NCI-H146 (cell line): ENCODE results near the gene HPSE2.

Source experiments
- DNase-seq: peaks from one replicate; lab custom pipeline; 2025; lab: John Stamatoyannopoulos, UW

Gene HPSE2

DNA sequence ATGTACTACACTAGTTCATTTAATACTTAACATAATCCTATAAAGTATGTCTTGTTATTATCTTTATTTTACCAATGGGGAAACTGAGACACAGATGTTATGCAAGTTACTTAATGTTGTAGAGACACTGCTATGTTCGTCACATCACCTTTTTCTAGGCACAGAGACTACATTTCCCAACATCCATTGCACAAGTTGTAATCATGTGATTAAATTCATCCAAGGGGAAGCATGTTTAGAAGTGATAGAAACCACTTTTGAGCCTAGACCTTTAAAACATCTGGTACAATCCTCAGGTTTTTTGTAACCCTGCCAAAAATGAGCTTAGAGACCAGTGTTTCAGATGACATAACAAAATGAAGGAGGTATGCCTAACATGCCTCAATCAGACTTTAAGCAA lies 402.1 kb downstream of the HPSE2 start:
- no peak for DNase-seq

DNA sequence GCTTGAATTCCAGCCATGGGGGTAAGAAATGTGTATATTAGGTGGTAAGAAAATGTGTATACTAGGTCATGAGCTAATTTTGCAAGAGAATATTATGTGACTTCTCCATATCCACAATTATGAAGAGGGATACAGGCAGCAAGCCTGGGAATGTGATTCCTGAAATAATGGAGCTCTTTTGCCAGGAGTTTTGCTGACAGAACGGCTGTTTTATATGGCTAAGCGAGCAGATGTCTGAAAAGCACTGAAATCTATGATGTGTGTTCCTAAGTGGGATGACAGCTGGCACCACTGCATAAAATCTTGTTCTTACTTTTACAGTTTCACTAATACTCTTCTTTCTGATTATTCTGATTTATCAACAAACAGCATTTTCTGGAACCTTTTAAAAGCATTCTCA lies 402.9 kb downstream of the HPSE2 start:
- no peak for DNase-seq

DNA sequence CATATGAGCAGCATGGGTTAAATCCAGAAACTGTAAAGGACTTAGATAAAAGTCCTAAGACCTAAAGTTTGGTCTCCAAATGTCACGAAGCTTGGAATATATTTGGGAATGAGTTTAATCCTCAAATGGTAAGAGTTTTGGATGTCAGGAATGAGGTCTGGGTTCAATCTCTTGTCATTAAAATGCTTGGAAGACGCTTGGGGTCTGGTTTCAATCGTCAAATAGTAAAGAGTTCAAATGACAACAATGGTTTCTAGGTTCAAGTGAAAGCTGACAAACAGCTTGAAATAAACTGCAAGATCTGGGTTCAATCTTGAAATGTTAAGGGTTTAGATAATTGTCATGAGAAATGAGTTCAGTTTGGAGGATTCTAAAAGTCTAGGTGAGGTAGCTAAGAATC lies 403.5 kb downstream of the HPSE2 start:
- no peak for DNase-seq

DNA sequence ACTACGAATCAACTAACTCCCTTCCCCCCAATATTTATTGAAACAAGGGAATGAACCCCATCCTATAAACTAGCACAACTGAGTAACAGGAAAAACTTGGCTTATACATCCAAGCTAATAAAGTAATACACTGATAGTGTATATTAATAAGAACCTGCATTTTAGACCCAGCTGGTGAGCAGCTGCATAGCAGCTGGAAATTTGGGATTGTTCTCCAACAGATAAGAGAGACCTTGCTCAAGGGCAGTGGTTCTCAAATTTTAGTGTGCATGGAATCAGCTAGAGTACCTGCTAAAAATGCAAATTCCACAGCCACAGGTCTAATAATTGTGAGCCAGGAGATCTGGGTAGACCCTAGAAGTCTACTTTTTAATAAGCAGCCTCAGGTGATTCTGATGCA lies 404.3 kb downstream of the HPSE2 start:
- DNase-seq: no peak

DNA sequence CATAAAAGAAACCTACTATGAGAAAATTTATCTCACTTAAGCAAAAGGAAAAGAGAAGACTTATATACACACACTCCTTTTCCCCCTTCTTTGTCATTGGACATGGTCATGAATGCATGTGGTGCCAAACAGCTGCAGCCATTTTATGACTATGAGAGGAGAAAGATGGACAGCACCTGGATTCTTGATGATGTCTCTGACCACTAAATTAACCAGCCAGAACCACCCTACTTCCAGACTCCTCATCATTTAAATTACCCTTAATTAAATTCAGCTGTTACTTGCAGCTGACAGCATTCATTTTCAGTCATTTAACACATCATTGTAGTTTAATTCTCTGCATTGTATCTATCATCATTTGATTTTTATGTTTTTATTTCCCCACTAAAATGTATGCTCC lies 409.9 kb downstream of the HPSE2 start:
- DNase-seq: no peak

DNA sequence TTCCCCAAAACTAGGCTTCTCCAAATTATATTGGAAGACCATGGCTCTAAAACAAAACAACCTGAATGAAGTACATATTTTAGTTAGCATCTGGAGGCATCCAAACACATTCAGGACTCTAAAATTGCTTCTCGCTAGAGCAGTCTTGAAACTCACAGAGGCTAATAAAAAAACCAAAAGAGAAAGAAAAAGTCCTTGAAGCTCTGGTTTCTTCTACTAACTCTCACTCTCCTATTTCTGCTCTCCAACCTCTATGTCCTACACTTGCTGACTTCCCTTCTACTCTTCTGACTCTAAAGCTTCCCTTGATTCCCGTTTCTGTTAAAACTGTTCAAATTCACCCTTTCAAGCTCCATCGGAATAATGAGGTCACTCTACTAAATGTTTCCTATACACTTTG lies 418.3 kb downstream of the HPSE2 start:
- no peak for DNase-seq

DNA sequence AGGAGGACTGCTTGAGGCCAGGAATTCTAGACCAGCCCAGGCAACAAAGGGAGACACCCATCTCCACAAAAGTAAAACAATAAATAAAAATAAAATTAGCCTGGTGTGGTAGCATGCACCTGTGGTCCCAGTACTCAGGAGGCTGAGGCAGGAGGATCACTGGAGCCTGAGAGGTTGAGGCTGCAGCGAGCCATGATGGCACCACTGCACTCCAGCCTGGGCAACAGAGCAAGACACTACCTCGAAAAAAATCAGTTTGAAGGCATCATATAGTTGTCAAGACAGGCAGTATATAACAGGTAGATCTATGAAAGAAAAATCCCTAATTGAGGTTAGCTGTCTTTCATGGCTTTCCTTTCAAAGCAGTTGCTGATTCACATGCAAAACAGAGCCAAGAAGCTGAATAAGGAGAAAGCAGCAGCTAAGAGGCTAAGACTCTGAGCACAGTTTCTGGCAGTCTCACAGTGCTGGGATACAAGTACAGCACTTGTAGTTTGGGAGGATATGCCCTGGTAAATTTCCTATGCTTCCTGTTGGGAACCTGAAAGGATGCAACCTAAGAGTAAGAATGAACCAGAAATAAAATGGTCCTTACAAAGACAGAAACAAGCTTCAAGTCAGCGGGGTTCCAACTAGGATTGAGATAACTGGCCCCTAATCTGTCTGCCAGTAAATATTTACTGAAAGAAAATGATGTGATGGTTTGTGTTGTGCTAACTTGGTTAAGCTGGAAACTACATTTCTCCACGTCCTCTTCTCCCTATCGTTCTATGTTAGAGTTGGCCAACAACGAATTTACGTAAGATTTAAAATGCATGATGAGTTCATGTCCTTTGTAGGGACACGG lies 420.4 kb downstream of the HPSE2 start:
- DNase-seq: no peak

DNA sequence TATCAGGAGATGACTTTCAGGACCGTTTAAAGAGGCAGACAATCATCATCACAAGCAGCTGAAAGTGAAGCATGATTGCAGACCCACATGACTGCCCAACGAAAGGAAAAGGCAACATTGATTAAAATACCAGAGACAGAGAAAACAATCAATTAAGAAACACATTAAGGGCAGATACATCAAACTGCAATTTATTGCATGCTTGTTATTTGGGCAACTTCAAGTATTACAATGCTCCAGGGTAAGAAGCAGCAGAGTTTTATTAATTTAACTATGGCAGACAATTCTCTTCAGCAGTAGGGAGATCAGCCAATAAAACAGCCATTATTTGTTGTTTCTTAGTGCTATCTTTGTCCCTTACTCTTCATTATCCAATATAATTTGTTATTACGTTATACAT lies 421.2 kb downstream of the HPSE2 start:
- DNase-seq: no peak

DNA sequence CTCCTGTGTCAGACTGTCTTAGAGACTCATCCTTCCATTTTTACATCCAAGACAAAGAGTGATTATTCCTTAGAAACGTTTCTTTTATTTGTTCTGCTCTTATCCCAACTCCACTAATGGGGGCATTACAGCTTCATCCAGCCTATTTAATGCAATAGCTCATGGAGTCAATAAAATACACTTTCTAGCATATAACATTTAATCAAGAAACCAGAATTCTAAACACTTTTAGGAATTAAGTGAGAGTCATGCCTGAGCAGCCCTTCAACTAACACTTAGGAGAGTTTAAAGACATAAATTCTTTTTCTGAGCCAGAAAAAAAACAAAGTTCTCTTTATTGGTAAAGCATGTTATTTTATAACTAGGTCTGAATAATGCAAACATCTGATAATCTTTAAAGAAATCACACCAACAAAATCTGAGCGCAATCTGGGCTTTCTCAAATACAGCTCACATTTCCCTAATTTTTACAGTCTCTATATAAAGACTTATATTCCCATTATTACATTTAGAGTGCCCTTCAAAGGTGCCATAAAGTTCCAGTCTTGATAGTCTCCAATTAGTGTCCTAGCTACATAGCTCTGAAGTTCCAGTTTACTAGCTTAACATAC lies 427.3 kb downstream of the HPSE2 start:
- DNase-seq: no peak

DNA sequence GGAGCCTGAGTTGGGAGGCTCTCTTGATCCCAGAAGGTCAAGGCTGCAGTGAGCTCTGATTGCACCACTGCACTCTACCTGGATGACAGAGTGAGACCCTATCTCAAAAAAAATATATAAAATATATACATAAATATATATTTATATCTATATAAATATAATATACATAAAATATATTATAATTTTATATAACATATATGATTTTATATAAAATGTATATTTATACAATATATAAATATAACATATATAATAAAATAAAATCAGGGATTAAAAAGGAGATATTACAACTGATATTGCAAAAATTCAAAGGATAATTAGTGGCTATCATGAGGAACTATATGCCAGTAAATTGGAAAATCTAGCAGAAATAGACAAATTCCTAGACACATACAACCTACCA lies 435.4 kb downstream of the HPSE2 start:
- no peak for DNase-seq

DNA sequence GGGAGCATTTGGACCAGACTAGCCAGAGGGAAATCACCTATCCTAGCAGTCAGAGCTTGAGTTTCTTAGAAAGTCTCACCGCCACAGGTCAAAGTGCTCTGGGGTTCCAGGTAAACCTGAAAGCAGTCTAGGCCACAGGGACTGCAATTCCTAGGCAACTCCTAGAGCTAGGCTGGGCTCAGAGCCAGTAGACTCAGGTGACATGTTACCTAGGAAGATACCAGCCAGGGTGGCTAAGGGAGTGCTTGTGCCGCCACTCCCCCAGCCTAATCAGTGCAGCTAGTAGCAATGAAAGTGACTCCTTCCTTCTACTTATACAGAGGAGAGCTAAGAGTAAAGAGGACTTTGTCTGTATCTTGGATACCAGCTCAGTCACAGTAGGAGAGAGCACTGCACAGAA lies 440.2 kb downstream of the HPSE2 start:
- no peak for DNase-seq

DNA sequence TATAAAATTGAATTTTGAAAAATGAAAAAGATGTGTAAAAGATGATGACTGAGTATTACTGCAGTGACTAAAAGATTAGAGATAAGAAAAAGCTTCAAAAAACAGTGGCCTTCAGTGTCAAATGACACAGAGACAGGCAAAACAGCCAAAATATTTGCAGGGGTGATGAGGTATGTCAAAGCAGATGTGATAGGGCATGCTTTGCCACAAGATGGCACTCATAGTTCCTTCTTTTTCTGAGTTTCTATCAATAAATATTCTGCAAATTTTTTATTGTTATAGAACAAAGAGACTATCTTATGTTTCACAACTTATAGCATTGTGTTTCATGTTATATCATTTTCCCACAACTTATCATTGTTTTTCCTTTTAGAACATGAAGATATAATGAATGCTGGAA lies 444.8 kb downstream of the HPSE2 start:
- DNase-seq: no peak

DNA sequence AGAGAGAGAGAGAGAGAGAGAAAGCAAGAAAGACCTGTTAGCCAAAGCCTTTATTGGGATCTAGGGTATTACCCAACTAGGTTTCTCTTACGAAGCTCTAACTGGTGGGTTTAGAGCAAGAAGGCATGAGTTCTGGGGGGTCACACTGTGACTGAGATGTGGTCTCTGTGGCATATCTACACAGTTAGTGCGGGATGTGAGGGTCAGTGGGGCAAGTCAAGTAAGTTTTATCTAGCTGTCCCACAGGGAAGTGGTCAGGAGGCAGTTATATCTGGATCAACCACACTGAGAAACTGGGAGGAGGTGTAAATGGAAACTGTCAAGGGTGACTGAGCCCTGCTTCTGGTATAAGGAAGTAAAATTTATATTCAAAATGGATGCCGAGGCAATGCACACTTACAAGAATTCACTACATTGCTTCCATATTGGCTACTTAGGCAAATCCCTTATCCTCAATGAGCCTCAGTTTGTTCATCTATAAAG lies 457.3 kb downstream of the HPSE2 start:
- no peak for DNase-seq

DNA sequence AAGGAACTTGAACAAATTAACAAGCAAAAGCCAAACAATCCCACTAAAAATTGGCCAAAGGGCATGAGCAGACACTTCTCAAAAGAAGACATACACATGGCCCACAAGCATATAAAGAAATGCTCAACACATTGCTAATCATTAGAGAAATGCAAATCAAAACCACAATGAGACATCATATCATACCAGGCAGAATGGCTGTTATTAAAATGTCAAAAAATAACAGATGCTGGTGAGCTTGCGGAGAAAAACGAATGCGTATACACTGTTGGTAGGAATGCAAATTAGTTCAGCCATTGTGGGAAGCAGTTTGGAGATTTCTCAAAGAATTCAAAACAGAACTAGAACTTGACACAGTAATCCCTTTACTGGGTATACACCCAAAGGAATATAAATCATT lies 477.2 kb downstream of the HPSE2 start:
- no peak for DNase-seq

DNA sequence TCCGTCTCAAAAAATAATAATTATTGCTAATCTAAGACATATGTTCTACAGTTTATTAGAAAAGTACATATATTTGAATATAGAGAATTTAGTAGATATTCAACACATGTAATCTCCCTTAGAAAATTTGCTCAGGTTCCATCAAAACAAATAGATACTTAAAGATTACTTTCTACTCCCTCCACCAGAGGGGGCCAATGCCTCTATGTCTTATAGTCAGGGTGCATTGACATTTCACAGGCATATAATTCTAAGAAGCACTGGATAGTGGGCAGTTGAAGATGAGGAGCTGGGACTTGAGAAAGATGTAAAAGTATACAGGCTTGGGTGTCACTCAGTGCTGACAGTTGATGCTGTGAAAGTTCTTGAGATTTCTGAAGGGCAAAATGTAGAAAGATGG lies 487.4 kb downstream of the HPSE2 start:
- peak; percentile 12 for DNase-seq

DNA sequence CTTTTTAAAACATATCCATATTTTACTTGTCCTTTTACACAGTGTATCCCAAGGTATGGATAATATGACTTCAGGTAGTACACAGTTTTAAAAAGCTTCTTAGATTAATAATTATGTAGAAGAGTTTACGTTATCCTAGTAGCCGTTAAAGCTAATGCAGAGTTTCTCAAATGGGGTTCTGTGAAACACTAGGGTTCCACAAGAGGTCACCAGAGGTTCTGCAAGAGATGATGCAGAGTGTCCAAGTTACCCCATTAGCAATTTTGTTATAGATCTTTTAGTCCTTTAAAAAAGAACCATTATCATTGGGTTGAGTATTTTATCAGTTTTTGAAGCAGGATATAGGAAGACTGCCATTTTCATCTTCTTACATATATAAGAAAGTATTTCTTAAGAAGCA lies 490.0 kb downstream of the HPSE2 start:
- DNase-seq: no peak

DNA sequence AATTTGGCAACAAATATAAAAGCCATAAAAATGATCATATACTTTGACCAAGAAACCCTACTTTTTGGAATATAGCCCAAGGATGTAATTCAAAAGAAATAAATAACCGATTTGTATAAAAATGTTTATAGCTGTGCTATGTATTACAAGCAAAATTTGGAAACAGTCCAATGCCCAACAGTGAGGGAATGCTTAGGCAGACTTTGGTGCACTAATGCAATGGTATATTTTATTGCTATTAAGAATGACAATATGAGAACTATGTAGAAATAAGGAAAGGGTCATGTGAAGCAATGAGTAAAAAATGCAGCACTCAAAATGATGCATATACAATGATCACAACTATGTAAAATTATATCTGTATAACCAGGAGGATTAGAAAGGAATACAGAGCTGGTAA lies 515.1 kb downstream of the HPSE2 start:
- DNase-seq: no peak

DNA sequence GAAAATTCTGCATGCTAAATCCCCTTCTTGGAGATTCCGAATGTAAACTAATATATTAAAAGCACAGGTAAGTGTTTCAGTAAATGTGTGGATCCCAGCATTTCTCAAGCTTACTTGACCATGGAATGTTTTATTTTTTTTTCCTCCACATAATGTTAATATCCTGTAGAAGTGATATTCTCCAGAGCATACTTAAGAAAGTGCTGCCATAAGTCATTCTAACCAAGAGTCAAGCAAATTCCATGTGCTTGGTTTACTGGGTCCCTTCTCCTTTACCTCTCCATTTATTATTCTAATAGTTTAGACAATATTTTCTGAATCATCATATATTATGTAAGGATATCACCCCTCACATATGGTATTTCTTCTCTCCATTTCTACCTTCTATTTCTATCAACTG lies 522.1 kb downstream of the HPSE2 start:
- no peak for DNase-seq

DNA sequence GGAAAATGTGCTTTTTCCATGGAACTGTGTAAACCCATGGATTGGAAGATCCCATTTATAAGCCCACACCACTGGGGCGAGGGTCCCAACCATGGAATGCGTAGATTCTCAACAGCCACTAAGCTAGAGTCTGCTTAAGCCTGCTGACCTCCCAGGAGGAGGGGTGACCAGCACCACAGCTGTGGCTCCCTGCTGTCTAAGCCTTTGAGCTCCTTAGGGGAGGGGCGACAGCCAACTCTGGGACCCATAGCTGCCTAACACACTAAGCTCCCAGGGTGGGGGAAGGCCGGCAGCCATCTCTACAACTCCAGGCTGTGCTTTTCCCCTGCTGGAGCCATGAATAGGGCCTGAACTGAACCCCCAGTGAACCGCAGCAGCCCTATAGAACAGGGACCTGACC lies 539.1 kb downstream of the HPSE2 start:
- DNase-seq: no peak

DNA sequence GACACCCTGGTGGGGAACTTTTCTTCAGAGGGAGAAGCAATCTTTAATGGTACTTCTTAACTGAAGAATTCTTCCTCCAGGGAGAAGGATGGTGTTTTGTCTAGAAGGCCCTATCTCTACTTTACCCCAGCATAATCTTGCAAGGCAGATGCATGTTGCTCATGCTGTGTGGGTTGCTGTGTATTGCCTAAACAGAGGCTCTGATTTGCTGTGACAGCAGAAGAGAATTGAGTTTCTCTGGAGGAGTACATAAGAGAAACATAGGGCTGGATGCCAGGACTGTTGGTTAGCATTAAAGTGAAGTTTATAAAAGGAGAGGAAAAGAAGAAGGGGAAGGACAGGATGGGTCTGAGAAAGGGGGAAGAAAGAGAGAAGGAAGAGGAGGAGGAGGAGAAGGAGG lies 540.8 kb downstream of the HPSE2 start:
- DNase-seq: no peak

DNA sequence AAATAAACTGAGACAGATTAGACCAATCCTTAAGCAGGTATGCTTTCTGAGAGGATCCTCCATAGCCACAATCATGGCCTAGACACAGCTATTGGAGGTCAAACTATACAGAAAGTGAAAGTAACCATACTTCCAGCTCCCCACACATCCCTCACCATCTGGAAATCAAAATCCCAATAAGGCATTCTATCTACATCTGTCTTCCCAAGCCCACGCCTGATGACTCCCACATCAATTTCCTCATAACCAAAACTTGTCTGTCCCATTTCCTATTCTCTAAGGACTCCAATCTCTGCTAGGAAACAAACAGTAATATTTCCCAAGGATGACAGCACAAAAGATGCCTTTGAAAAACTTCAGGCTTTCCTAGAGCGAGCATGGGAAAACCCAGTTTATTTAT lies 541.6 kb downstream of the HPSE2 start:
- no peak for DNase-seq

DNA sequence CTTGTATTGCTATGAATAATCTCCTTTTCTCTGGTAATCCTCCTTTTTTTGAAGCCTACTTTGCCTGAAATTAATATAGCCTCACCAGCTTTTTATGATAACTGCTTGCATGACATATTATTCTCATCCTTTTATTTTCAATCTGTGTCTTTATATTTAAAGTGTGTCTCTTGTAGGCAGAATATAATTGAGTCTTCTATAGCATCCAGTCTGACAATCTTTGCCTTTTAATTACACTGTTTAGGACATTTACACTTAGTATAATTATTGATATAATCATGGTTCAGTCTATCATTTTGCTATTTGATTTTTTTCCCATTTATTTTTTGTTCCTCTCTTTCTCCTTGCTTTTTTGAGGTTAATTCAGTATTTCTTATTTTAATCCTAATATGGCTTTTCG lies 548.0 kb downstream of the HPSE2 start:
- no peak for DNase-seq

DNA sequence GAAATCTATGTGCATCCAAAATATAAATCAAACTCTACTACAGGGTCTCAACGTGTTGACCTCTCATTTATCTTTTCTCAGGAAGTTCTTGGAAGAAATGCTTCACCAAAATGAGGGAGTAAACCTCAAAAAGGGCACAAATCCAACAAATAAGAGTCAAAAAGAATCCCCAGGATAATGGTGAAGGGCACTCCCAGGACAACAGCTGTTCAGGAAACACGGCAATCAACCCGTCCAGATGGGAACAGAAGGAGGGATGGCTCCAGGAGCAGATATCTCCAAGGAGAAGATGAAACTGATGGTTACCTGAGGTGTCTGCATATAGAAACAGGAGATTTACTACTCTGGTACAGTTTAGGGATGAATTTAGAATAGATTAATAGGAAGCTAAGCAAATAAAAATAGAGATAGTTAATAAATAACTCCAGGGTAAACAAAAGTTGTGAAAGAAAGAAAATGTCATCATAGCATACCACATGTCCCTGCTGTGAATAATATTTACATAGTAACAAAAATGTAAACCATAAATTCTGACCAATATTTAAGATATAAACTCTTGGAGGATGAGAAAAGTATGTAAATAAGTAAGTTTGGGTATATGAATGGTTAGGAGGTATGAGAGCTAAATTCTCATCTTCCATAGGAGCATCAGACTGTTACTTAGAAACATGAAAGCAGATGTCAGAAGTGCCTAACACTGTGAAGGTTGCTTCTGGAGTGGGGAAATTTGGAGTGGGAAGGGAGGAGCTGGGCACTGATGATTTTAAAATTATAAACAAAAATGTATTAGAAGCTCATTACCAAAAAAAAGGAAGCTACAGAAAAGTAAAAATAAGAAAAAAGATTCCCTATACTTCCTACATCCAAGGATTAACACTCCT lies 551.4 kb downstream of the HPSE2 start:
- DNase-seq: no peak
